AG09309 (cell line): ENCODE measurements around the gene ATF5.
"Not testable (repeated sequence)": the region's sequence is repeated elsewhere in the genome, so short reads cannot be mapped to it uniquely, and the experiment has no call there.

ENCODE experiments used
- DNase-seq: peaks from one replicate; pipeline ENCODE4 v3.0.0-alpha.2; 2010; ENCODE audit warnings: low read depth
- H3K4me3 ChIP-seq: 2 replicates; pipeline ENCODE4 v1.5.1; 2011; ENCODE audit warnings: mild to moderate bottlenecking, low read depth, low read length, moderate library complexity; ENCODE audit not compliant: control insufficient read depth
- CTCF ChIP-seq: IDR thresholded peaks from 2 replicates; pipeline ENCODE4 v1.5.1; 2011; ENCODE audit warnings: mild to moderate bottlenecking, low read depth, low read length, inconsistent platforms; ENCODE audit not compliant: insufficient read depth, control insufficient read depth; ENCODE audit errors: missing control alignments

Gene ATF5

DNA sequence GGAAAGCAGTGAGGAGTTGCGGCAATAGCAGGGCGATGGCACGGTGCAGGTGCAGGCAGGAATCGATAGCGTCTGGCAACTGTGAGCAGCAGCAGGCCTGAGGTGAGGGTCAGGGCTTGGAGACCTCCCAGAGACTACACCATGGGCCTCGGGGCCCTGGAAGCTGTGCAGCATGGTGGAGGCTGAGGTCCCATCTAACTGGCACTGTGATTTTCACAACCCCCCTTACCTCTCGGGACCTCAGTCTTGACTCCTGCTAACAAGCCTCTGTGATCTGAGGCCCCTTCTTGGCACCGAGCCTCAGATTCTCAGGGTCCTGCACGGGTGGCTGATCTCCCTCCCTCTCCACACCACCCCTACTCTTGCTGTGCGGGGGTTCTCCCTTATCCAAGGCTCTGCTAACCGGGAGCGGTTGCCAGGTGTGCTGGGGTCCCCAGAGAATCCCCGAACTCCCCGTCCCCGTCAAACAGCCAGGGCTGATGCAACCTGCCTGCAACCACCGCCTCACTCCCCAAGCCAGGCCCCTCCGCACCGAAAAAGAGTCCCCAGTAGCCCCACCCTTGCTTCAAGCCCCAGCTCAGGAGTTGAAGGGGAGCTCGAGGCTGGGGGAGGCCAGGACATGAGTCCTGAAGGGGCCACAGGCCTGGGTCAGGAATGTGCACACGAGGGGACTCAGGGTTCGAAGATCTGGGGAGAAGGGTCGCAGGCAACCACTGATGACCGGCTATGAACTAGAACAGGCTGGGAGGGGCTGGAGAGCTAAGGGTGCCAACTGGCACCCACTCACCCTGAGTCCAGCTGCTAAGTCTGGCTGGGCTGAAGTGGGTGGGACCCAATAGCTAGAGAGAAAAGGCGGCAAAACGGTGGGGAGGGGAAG lies 4.8 kb upstream of the ATF5 start:
- TF ChIP-seq CTCF = no peak
- no peak overlapping the region for H3K4me3 ChIP-seq
- DNase-seq = no peak

DNA sequence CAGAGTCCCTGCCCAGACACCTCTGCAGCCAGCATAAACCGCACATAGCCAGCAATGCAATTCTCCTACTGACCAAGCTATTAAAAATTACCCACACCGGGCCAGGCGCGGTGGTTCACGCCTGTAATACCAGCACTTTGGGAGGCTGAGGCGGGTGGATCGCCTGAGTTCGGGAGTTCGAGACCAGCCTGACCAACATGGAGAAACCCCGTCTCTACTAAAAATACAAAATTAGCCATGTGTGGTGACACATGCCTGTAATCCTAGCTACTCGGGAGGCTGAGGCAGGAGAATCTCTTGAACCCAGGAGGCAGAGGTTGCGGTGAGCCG lies 4.2 kb upstream of the ATF5 start:
- DNase-seq, H3K4me3 ChIP-seq: not testable (repeated sequence)

GRCh38 chr19:49925486-49925885 lies 3.5 kb upstream of the ATF5 start:
- no peak for TF ChIP-seq CTCF
- H3K4me3 ChIP-seq = no peak overlapping the region
- no peak for DNase-seq

DNA sequence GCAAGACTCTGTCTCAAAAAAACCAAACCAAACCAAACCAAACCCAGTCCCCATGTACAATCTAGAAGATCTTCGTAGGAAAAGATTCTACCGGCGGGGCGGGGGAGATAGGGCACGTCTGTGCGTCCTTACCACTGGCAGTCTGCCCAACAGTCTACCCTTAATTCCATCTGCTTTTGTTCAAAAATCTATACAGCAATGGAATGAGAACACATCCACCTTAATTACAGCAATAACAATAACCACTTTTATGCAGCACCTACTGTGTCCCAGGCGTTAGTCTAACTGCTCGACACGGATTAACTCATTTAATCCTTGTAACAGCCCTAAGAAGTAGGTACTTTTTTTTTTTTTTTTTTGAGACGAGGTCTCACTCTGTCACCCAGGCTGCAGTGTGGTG lies 2.5 kb upstream of the ATF5 start:
- no peak for TF ChIP-seq CTCF
- H3K4me3 ChIP-seq = no peak overlapping the region
- no peak for DNase-seq

DNA sequence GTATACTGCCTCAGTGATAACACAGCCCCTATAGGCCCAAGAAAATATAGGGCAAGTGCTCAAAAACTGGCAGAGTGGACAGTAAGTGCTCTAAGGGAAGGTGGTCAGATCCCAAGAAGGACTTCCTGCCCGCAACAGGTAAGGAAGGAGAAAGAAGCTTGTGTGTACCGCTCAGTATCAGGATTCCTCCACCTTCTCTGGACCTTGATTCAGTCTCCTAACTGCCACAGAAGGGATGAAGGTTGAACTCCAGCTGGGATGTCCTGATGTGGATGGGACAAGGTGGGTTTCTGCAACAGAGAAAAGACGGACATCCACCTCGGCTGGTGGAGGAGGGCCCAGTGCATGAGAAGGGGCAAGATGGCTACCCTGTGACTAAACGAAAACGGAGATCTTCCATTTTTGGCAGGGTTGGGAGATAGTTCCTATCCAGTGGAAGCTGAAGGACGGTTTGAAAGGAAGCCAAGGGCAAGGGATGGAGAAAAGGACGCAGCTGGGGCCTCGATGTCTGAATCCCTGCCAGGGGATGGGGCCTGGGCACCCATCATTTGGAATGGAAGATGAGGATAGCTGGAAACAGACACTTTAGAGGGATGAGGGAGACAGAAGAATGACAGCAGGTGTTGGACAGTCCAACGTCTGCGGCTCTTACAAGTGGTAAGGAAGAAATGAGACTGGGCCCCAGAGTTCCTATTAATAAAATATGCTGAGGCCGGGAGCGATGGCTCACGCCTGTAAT lies 1.3 kb upstream of the ATF5 start:
- no peak for TF ChIP-seq CTCF
- H3K4me3 ChIP-seq = no peak overlapping the region
- DNase-seq = no peak

DNA sequence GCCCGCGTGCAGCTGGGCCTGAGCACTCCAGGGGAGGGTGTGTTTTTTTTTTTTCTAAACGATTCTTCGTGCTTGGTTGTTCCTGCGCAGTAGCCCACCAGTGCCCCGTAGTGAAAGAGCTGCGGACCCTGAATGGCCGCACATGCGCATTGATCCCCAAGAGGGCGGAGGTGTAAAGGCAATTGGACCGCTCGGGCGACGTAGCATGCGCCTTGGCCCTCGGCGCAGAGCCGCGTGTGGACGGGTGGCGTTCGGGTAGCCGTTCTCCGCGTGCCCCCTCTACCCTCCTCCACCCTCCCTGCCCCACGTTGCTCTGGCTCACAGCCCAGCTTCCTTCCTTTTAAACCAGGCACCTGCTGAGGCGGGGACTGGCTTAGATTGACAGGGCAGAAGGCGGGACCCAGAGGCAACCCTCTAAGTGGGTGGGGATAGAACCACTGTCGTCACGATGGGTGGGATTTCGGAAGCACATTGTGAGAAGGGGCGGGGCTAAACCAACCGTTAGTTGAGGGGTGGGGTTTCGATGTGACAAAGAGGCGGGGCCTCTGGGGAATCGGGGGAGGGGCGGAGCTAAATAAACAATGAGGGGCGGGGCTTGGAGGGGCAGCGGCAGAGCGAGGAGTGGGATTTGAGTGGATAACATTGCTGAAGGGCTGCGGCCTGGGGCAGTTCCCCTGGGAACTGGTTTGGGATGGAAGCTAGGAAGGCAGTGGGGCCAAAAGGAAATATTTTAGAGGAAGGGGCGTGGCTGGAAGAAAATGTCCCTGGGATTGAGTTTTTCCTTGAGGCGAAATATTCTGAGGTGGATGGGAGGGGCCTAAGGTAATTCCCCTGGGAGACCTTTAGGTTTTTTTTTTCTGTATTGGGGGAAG lies 842 bp downstream of the ATF5 start:
- TF ChIP-seq CTCF = peak; percentile 0
- DNase-seq = peak; percentile 86
- H3K4me3 ChIP-seq = peak overlapping the region; percentile 98
